ENCODE data around the gene CDH23.

CDH23 gene

GRCh38 chr10:71766717-71767419 lies 370.1 kb downstream of the CDH23 start:
- no peak for DNase-seq

- DNase-seq = no peak
These were observed 370.8 kb downstream of the CDH23 start for GRCh38 chr10:71767420-71768035.

GRCh38 chr10:71769279-71769823 lies 372.6 kb downstream of the CDH23 start:
- no peak for DNase-seq

- DNase-seq = no peak
These were observed 373.5 kb downstream of the CDH23 start for GRCh38 chr10:71770255-71770654.

- DNase-seq = no peak
These were observed 374.1 kb downstream of the CDH23 start for GRCh38 chr10:71770789-71771188.

DNA sequence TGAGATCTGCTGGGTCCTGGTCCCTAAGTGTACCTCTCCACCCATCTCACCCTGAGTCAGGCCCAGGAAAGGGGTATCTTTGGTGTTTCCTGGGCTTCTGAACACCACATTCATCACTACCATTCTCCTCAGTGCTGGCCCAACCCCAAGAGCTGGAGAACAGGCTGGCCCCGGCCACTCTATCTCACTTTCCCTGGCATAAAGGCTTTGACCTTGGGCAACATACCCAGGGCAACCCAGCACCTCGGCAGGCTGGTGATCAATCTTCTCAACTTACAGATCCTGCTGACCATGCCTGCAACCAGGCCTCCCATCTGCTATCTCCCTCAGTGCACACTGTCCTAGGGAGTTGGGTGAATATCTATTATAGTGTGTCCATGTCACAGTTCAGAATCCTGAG lies 374.5 kb downstream of the CDH23 start:
- DNase-seq = no peak

DNA sequence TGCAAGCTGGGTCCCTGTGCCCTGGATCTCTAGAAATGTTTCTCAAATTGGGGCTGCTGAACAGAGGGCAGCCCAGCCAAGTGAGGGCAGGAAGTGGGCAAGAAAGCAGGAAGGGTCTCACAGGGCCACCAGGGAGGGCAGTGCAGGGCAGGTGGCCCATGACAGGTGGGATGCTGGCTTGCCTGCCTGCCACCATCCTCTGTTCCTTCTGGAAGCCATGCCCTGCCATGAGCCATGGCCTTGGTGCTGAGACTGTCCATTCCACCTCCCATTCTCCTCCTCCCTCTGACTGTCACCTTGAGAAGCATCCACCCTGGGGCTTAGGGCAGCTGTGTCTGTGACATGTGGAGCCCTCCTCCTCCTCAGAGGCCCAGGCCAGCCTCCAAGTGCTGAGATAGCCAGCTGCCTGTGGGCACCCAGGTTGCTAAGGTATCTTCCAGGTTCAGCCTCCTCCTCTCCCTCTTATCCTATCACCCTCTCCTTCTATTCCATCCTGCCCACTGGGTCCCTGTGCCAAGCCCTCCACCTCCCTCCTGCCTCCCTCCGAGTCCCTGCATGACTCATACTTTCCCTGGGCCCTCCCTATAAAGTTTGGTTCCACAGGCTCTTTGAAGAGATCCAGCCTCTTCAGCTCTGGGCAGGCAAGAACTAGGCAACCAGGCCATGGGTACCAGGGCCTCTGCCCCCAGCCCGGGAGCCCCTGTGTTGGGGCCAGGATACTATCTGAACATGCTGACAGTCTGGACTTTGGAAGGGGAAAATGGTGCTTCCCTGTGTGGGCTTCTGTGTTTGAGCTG lies 375.3 kb downstream of the CDH23 start:
- no peak for DNase-seq

DNA sequence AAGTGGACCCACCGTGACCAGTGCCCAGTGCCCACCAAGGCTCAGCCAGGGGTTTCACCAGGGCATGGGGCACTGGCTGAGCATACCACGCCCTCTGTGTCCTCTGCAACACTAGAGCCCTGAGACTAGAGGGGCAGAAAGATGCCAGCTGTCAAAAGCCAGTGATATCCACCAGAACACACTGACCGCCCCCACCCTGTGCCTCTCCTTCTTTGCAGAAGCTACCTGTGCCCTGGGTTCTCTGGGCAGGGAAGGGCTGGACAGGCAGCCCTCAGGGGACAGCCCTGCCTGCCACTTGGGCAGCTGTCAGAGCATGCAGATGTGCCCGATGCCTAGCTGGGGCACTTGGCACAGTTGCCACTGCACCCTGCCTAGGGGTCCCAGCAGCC lies 376.1 kb downstream of the CDH23 start:
- no peak for DNase-seq

GRCh38 chr10:71773221-71773971 lies 376.7 kb downstream of the CDH23 start, which contains the start of gene VSIR:
VSIR (minus strand) TSS chr10:71773520; CDS start chr10:71773439, 81 bp downstream.
- peak; percentile 93 for DNase-seq

- DNase-seq = no peak
These were observed 378.4 kb downstream of the CDH23 start for GRCh38 chr10:71774916-71775702.

DNA sequence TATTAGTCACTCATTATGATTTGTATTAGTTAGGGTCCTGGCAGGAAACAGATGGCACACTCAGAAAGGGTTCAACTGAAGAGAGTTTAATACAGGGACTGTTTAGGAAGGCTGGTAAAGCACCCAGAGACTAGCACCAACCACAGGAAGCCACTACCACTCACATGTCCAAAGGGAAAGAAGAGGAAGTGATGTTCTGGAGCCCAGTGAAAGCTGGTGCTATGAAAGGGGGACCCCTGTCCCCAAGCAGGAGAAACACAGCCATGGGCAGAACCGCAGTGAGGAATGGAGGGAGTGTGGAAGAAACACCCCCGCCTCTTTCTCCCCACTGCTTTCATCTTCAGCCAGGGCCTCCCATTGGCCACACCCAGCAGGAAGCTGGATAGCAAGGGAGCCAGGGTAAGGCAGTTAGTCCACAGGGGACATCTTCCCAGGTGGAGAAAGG lies 379.8 kb downstream of the CDH23 start:
- no peak for DNase-seq

- no peak for DNase-seq
These were observed 380.7 kb downstream of the CDH23 start for GRCh38 chr10:71777213-71777985.

DNA sequence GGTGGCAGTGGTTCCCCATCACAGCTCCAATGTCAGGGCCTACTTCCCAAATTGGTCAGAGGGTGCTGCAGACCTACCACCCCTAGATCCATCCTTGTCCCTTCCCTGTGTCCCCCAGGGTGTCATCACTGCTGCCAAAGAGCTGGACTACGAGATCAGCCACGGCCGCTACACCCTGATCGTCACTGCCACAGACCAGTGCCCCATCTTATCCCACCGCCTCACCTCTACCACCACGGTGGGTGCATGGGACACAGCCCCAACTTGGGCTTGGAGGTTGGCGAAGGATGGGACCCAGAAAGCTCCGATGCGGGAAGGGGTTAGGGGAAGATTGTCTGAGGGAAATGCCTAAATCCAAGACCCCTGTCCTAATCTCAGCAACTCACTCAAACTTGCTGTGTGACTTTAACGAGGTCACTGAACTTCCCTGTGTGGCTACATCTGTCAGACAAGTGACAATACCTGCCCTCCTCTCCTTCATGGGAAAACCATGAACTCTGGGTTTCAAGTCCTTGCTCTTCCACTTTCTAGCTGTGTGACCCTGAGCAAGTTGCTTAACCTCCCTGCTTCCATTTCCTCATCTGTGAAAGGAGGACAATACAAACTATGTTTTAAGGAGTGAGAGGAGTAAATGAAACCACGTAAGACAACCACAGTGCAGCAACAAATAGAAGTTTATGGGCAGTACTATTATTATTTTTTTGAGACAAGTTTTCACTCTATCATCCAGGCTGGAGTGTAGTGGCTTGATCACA lies 381.5 kb downstream of the CDH23 start:
- no peak for DNase-seq

DNA sequence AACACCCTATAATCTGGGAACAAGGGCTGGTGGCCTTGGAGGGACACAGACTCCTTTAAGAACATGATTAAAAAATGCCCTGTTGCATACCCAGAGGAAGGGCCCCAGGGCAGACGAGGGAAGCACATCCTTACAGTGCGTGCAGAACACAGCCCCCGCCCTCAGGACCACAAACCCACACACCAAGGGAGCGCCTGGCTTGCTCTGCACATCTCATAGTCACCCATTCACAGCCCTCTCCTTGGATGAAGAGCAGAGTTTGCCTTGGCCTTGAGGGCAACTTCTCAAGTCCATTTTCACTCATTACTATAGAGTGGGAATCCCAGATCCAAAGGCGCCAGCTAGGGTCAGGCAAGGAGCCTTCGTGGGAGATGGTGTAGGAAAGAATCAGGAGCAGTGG lies 382.9 kb downstream of the CDH23 start:
- no peak for DNase-seq

GRCh38 chr10:71780156-71780555 lies 383.4 kb downstream of the CDH23 start:
- no peak for DNase-seq

DNA sequence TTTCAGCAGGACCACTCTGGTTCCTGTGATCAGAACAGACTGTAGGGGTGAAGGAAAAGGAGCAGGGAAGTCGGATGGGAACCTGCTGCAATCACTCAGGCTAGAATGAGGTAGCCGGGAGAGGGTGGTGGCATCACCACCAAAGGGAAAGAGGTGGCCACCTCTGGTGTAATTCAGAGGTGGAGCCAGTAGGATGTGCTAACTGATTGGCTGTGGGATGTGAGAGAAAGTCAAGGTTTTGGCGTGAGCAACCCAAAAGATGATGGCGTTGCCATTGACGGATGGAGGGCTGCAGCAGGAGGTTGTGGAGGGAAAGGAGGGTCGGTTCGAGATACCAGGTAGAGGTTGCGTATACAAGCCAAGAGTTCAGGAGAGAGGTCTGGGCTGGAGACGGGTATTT lies 384.0 kb downstream of the CDH23 start:
- no peak for DNase-seq

- no peak for DNase-seq
These were observed 385.6 kb downstream of the CDH23 start for GRCh38 chr10:71782221-71782916.

DNA sequence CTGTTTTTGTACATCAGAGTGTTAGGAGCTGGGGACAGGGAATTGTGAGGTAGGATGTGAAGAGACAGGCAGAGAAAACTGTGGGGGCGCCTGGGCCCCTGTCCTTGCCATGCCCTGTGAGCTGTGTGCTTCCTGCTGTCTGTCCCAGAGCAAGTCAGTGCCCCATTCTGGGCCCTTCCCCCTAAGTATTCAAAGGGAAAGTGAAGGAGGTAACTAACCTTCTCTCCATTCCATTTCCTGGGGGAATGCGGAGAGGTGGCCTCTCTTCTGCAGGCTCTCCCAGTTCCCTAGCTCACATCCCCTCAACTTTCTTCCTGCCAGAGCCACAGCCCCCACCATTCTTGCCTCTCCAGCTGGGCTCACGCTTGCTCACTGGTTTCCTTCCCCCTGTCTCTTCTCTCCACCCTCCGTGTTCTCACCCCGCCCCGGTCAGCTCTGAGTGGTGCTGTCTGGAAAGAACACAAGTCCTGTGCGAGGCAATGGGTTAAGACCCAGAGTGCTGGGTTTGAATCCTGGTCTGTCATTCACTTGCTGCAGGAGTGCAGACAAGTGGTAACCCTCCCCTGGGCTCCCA lies 386.3 kb downstream of the CDH23 start:
- no peak for DNase-seq

Data from activated gamma-delta T cell treated with Interleukin-2 at 50 U/mL for 16 hours (primary cell).